KMS-11 (cell line): Measurements from ENCODE around the gene MBOAT1.
"Not testable (repeated sequence)": the region's sequence is repeated elsewhere in the genome, so short reads cannot be mapped to it uniquely, and the experiment has no call there.

Source experiments
- H2AFZ ChIP-seq: fragments of 200-600 bp; sonication (generic); 2 replicates; pipeline ENCODE4 v1.6.1; 2016; ENCODE audit warnings: antibody characterized with exemption, mixed run types, low read depth
- H3K27ac ChIP-seq: fragments of 200-600 bp; sonication (generic); 2 replicates; pipeline ENCODE4 v1.6.1; 2016; ENCODE audit warnings: mild to moderate bottlenecking, mixed run types
- H3K27me3 ChIP-seq: fragments of 200-600 bp; sonication (generic); 2 replicates; pipeline ENCODE4 v1.6.1; 2017; ENCODE audit warnings: mild to moderate bottlenecking, low read depth, mixed run types, moderate library complexity; ENCODE audit not compliant: insufficient read depth
- H3K36me3 ChIP-seq: fragments of 200-600 bp; sonication (generic); 2 replicates; pipeline ENCODE4 v1.6.1; 2017; ENCODE audit warnings: mild to moderate bottlenecking, mixed run types; ENCODE audit not compliant: insufficient read depth
- H3K4me1 ChIP-seq: fragments of 200-600 bp; sonication (generic); 2 replicates; pipeline ENCODE4 v1.6.1; 2016; ENCODE audit warnings: mild to moderate bottlenecking, low read depth, mixed run types; ENCODE audit not compliant: poor library complexity, severe bottlenecking
- H3K4me2 ChIP-seq: fragments of 200-600 bp; sonication (generic); 2 replicates; pipeline ENCODE4 v1.7.0; 2016; ENCODE audit warnings: mild to moderate bottlenecking, mixed run types
- H3K4me3 ChIP-seq: fragments of 200-600 bp; sonication (generic); IDR thresholded peaks from 2 replicates; pipeline ENCODE4 v1.6.1; 2017; ENCODE audit warnings: low read depth, low read length, mixed read lengths; ENCODE audit not compliant: insufficient read depth
- H3K79me2 ChIP-seq: fragments of 200-600 bp; sonication (generic); 2 replicates; pipeline ENCODE4 v1.6.1; 2016; ENCODE audit warnings: low read depth, mixed run types; ENCODE audit not compliant: insufficient read depth
- H3K9ac ChIP-seq: fragments of 200-600 bp; sonication (generic); 2 replicates; pipeline ENCODE4 v1.6.1; 2016; ENCODE audit warnings: mild to moderate bottlenecking, mixed run types
- H4K20me1 ChIP-seq: fragments of 200-600 bp; sonication (generic); 2 replicates; pipeline ENCODE4 v1.6.1; 2016; ENCODE audit warnings: mild to moderate bottlenecking, mixed run types; ENCODE audit not compliant: insufficient read depth
- CTCF ChIP-seq: fragments of 200-600 bp; sonication (generic); conservative IDR thresholded peaks from 2 replicates; pipeline ENCODE4 v1.6.1; 2017; ENCODE audit warnings: low read depth, mild to moderate bottlenecking, antibody characterized with exemption, low read length, moderate library complexity, mixed read lengths

The MBOAT1 gene

GRCh38 chr6:20141931-20142330 lies 70.3 kb downstream of the MBOAT1 start:
- H2AFZ ChIP-seq, result no peak overlapping the region

GRCh38 chr6:20139127-20139963 lies 72.9 kb downstream of the MBOAT1 start:
- H2AFZ ChIP-seq, H3K27ac ChIP-seq, H3K4me2 ChIP-seq, H3K4me1 ChIP-seq, H3K9ac ChIP-seq, H3K79me2 ChIP-seq, H3K36me3 ChIP-seq, H3K27me3 ChIP-seq, H3K4me3 ChIP-seq, H4K20me1 ChIP-seq: not testable (repeated sequence)

More at GRCh38 chr6:20141931-20142330, 70.3 kb downstream of the MBOAT1 start:
- no peaks in the 10 kb centered on the region for H3K36me3 ChIP-seq
- no peak overlapping the region for H3K4me2 ChIP-seq
- no peaks in the 10 kb centered on the region for H3K27me3 ChIP-seq
- no peak for TF ChIP-seq CTCF
- no peak overlapping the region for H3K9ac ChIP-seq
- H3K79me2 ChIP-seq, result no peaks in the 10 kb centered on the region
- H4K20me1 ChIP-seq, result no peaks in the 10 kb centered on the region
- H3K27ac ChIP-seq, result no peak overlapping the region
- no peaks in the 10 kb centered on the region for H3K4me1 ChIP-seq
- H3K4me3 ChIP-seq, result no peak overlapping the region

GRCh38 chr6:20137837-20138236 lies 74.4 kb downstream of the MBOAT1 start:
- no peak overlapping the region for H3K27ac ChIP-seq
- H3K4me1 ChIP-seq, result no peaks in the 10 kb centered on the region
- H3K36me3 ChIP-seq, result no peaks in the 10 kb centered on the region
- no peak overlapping the region for H3K4me2 ChIP-seq
- H3K79me2 ChIP-seq, result no peaks in the 10 kb centered on the region
- no peak overlapping the region for H2AFZ ChIP-seq
- H4K20me1 ChIP-seq, result no peaks in the 10 kb centered on the region
- H3K4me3 ChIP-seq, result no peak overlapping the region
- H3K9ac ChIP-seq, result no peak overlapping the region
- no peak for TF ChIP-seq CTCF
- no peaks in the 10 kb centered on the region for H3K27me3 ChIP-seq

- TF ChIP-seq CTCF, result no peak
These were observed 75.0 kb downstream of the MBOAT1 start for GRCh38 chr6:20137240-20137639.

GRCh38 chr6:20135677-20136268 lies 76.5 kb downstream of the MBOAT1 start:
- Histone ChIP-seq H3K27ac (no peak overlapping the region), H4K20me1 (no peaks in the 10 kb centered on the region), H3K4me1 (peaks cover 8% of the 10 kb centered on the region), H3K79me2 (no peaks in the 10 kb centered on the region), H3K4me2 (no peak overlapping the region), H3K36me3 (no peaks in the 10 kb centered on the region), H3K4me3 (no peak overlapping the region), H3K27me3 (no peaks in the 10 kb centered on the region), H2AFZ (no peak overlapping the region), H3K9ac (no peak overlapping the region)
- TF ChIP-seq CTCF, result no peak

More at GRCh38 chr6:20137240-20137639, 75.0 kb downstream of the MBOAT1 start:
- Histone ChIP-seq H3K27me3 (no peaks in the 10 kb centered on the region), H3K9ac (no peak overlapping the region), H3K27ac (no peak overlapping the region), H4K20me1 (no peaks in the 10 kb centered on the region), H3K4me2 (no peak overlapping the region), H3K4me3 (no peak overlapping the region), H3K36me3 (no peaks in the 10 kb centered on the region), H3K79me2 (no peaks in the 10 kb centered on the region), H2AFZ (no peak overlapping the region), H3K4me1 (no peaks in the 10 kb centered on the region)
